ENCODE results near the gene BCL2L12. TPM values are rescaled to one million over a fixed set of nuclear protein-coding genes. Genes with fewer than 3 reads are reported as not detected.

Gene BCL2L12
- total and polyA plus RNA-seq, 2 experiments from 2014 or later, result 41.3 to 59.4 TPM

- Histone ChIP-seq H3K27ac (no peak overlapping the region), H3K36me3 (peaks cover 8% of the 10 kb centered on the region), H3K4me1 (ENCODE audit: low read depth) (peaks cover 6% of the 10 kb centered on the region), H3K27me3 (no peaks in the 10 kb centered on the region), H3K9me3 (ENCODE audit: low read depth) (no peaks in the 10 kb centered on the region), H3K4me3 (peak overlapping the region; percentile 78)
- peak; percentile 80 to 89 for DNase-seq (ENCODE audit: low read depth in 1 of 2, low spot score in 1 of 2)
- TF ChIP-seq CTCF (IDR thresholded peaks at IDR 0.05; ENCODE audit: low read depth, low read length), result no peak
Observed at GRCh38 chr19:49664171-49665035, 1.3 kb upstream of the BCL2L12 start.

- H3K27me3 ChIP-seq, result no peaks in the 10 kb centered on the region
- H3K27ac ChIP-seq, result peak overlapping the region; percentile 65
- H3K4me1 ChIP-seq (ENCODE audit: low read depth), result peaks cover 6% of the 10 kb centered on the region
- H3K4me3 ChIP-seq, result peak overlapping the region; percentile 78
- H3K36me3 ChIP-seq, result peaks cover 8% of the 10 kb centered on the region
- no peaks in the 10 kb centered on the region for H3K9me3 ChIP-seq (ENCODE audit: low read depth)
- no peak for TF ChIP-seq CTCF (IDR thresholded peaks at IDR 0.05; ENCODE audit: low read depth, low read length)
- no peak for DNase-seq (ENCODE audit: low read depth in 1 of 2, low spot score in 1 of 2)
Observed at GRCh38 chr19:49665036-49665350, 740 bp upstream of the BCL2L12 start.

- DNase-seq (ENCODE audit: low read depth in 1 of 2, low spot score in 1 of 2), result no peak
- Histone ChIP-seq H3K4me3 (peak overlapping the region; percentile 78), H3K4me1 (ENCODE audit: low read depth) (peaks cover 6% of the 10 kb centered on the region), H3K9me3 (ENCODE audit: low read depth) (no peaks in the 10 kb centered on the region), H3K27ac (peak overlapping the region; percentile 85), H3K27me3 (no peaks in the 10 kb centered on the region), H3K36me3 (peaks cover 6% of the 10 kb centered on the region)
- TF ChIP-seq CTCF (IDR thresholded peaks at IDR 0.05; ENCODE audit: low read depth, low read length), result no peak
Observed at GRCh38 chr19:49666120-49666444, 349 bp downstream of the BCL2L12 start.

GRCh38 chr19:49667473-49667872 is 1.7 kb downstream of the BCL2L12 start:
- Histone ChIP-seq H3K36me3 (no peaks in the 10 kb centered on the region), H3K4me3 (no peak overlapping the region), H3K9me3 (ENCODE audit: low read depth) (no peaks in the 10 kb centered on the region), H3K4me1 (ENCODE audit: low read depth) (peaks cover 6% of the 10 kb centered on the region), H3K27me3 (no peaks in the 10 kb centered on the region), H3K27ac (no peak overlapping the region)
- no peak for DNase-seq (ENCODE audit: low read depth in 1 of 2, low spot score in 1 of 2)
- no peak for TF ChIP-seq CTCF (IDR thresholded peaks at IDR 0.05; ENCODE audit: low read depth, low read length)

- Histone ChIP-seq H3K27me3 (no peaks in the 10 kb centered on the region), H3K27ac (no peak overlapping the region), H3K9me3 (ENCODE audit: low read depth) (no peaks in the 10 kb centered on the region), H3K4me3 (no peak overlapping the region), H3K4me1 (ENCODE audit: low read depth) (peaks cover 6% of the 10 kb centered on the region), H3K36me3 (no peaks in the 10 kb centered on the region)
- TF ChIP-seq CTCF (IDR thresholded peaks at IDR 0.05; ENCODE audit: low read depth, low read length), result no peak
- DNase-seq (ENCODE audit: low read depth in 1 of 2, low spot score in 1 of 2), result no peak
Observed at GRCh38 chr19:49669516-49669915, 3.8 kb downstream of the BCL2L12 start.
